ENCODE data around the gene SRM. TPM values are rescaled to one million over a fixed set of nuclear protein-coding genes. Genes with fewer than 3 reads are reported as not detected.

The SRM gene
- polyA plus RNA-seq, 1 donor from 2014 or later = 22.9 TPM

- H3K9me3 ChIP-seq (ENCODE audit: low read length) = no peaks in the 10 kb centered on the region
- H2AFZ ChIP-seq (ENCODE audit: low read depth, low read length) = no peak overlapping the region
- TF ChIP-seq REST (IDR thresholded peaks at IDR 0.05; ENCODE audit: borderline replicate concordance) = no peak
- no peak for TF ChIP-seq CTCF (IDR thresholded peaks at IDR 0.05; ENCODE audit: poor library complexity, severe bottlenecking)
- TF ChIP-seq EP300 (conservative IDR thresholded peaks at IDR 0.05; ENCODE audit: poor library complexity, severe bottlenecking) = no peak
- no peak for TF ChIP-seq SMC3 (conservative IDR thresholded peaks at IDR 0.05; ENCODE audit: poor library complexity)
- no peak for TF ChIP-seq TAF1 (IDR thresholded peaks at IDR 0.05; ENCODE audit: low read depth)
- TF ChIP-seq MXI1 (conservative IDR thresholded peaks at IDR 0.05; ENCODE audit: poor library complexity, severe bottlenecking) = no peak
- no peak for TF ChIP-seq EZH2 (IDR thresholded peaks at IDR 0.05; ENCODE audit: borderline replicate concordance, insufficient read depth, low read length, poor library complexity, severe bottlenecking)
- TF ChIP-seq POLR2AphosphoS5 (IDR thresholded peaks at IDR 0.05) = no peak
- TF ChIP-seq RAD21 (conservative IDR thresholded peaks at IDR 0.05) = no peak
- H3K9me2 ChIP-seq (ENCODE audit: insufficient read depth, low read length) = no peaks in the 10 kb centered on the region
- no peaks in the 10 kb centered on the region for H4K20me1 ChIP-seq (ENCODE audit: insufficient read depth)
- no peak overlapping the region for H3K9ac ChIP-seq (ENCODE audit: low read length)
- H3F3A ChIP-seq (ENCODE audit: insufficient read depth, low read length, poor library complexity, severe bottlenecking) = no peaks in the 10 kb centered on the region
- peaks cover 5% of the 10 kb centered on the region for H3K36me3 ChIP-seq (ENCODE audit: insufficient read depth, low read length)
- H3K4me3 ChIP-seq (ENCODE audit: low read length) = no peak overlapping the region
- no peak overlapping the region for H3K27ac ChIP-seq (ENCODE audit: low read length)
- no peaks in the 10 kb centered on the region for H3K27me3 ChIP-seq (ENCODE audit: insufficient read depth, low read depth, low read length)
- no peaks in the 10 kb centered on the region for H3K79me2 ChIP-seq (replicated peaks; ENCODE audit: insufficient read depth, low read length)
- no peak overlapping the region for H3K4me2 ChIP-seq (ENCODE audit: low read length)
Observed at GRCh38 chr1:11070876-11071275, 11.1 kb upstream of the SRM start.

GRCh38 chr1:11068600-11069473 is 9.0 kb upstream of the SRM start:
- Histone ChIP-seq H3K9me3 (ENCODE audit: low read length) (no peaks in the 10 kb centered on the region), H4K20me1 (ENCODE audit: insufficient read depth) (no peaks in the 10 kb centered on the region), H3K4me2 (ENCODE audit: low read length) (no peak overlapping the region), H3K79me2 (replicated peaks; ENCODE audit: insufficient read depth, low read length) (no peaks in the 10 kb centered on the region), H2AFZ (ENCODE audit: low read depth, low read length) (no peak overlapping the region), H3K27me3 (ENCODE audit: insufficient read depth, low read depth, low read length) (no peaks in the 10 kb centered on the region), H3K27ac (ENCODE audit: low read length) (no peak overlapping the region), H3K4me3 (ENCODE audit: low read length) (no peak overlapping the region), H3K9me2 (ENCODE audit: insufficient read depth, low read length) (no peaks in the 10 kb centered on the region), H3K9ac (ENCODE audit: low read length) (no peak overlapping the region), H3F3A (ENCODE audit: insufficient read depth, low read length, poor library complexity, severe bottlenecking) (no peaks in the 10 kb centered on the region), H3K36me3 (ENCODE audit: insufficient read depth, low read length) (peaks cover 11% of the 10 kb centered on the region)
- TF ChIP-seq RAD21 (conservative IDR thresholded peaks at IDR 0.05) (no peak), REST (IDR thresholded peaks at IDR 0.05; ENCODE audit: borderline replicate concordance) (no peak), MXI1 (conservative IDR thresholded peaks at IDR 0.05; ENCODE audit: poor library complexity, severe bottlenecking) (no peak), EP300 (conservative IDR thresholded peaks at IDR 0.05; ENCODE audit: poor library complexity, severe bottlenecking) (no peak), CTCF (IDR thresholded peaks at IDR 0.05; ENCODE audit: poor library complexity, severe bottlenecking) (no peak), POLR2AphosphoS5 (IDR thresholded peaks at IDR 0.05) (no peak), SMC3 (conservative IDR thresholded peaks at IDR 0.05; ENCODE audit: poor library complexity) (no peak), EZH2 (IDR thresholded peaks at IDR 0.05; ENCODE audit: borderline replicate concordance, insufficient read depth, low read length, poor library complexity, severe bottlenecking) (no peak), TAF1 (IDR thresholded peaks at IDR 0.05; ENCODE audit: low read depth) (no peak)

Data from neural cell (in vitro differentiated cells).